ENCODE results near the gene ATP10A.

GRCh38 chr15:25695875-25696760 lies 167.0 kb downstream of the ATP10A start:
- TF ChIP-seq SPI1 (IDR thresholded peaks at IDR 0.05; ENCODE audit: low read depth, low read length) (no peak), POLR2AphosphoS5 (IDR thresholded peaks at IDR 0.05; ENCODE audit: low read depth, low read length) (no peak), TAF1 (IDR thresholded peaks at IDR 0.05; ENCODE audit: low read depth, low read length) (no peak)
